Activated CD8-positive, alpha-beta memory T cell treated with anti-CD3 and anti-CD28 coated beads, Interleukin-2, amount 10 ng/mL, durations not matched to agents 7 days and 5 days (primary cell): ENCODE measurements around the gene CDC42BPA. TPM values are rescaled to one million over a fixed set of nuclear protein-coding genes. Genes with fewer than 3 reads are reported as not detected.
"Not testable (repeated sequence)": the region's sequence is repeated elsewhere in the genome, so short reads cannot be mapped to it uniquely, and the experiment has no call there.

Source experiments
- ATAC-seq: fragments of 150-1000 bp; cut with Tn5 transposase; one replicate; pipeline ENCODE4 v1.10.0; 2021; ENCODE audit warnings: moderate library complexity
- CTCF ChIA-PET: fragments of 350-600 bp; sonication (Branson Sonifier 250); formaldehyde crosslinking; loops from one replicate; lab custom pipeline; 2021; ENCODE audit warnings: antibody characterized with exemption; lab: Charles Lee
- DNase-seq: peaks from one replicate; pipeline ENCODE4 v3.0.0-alpha.2; 2020
- H3K27ac Mint-ChIP-seq: one replicate; pipeline ENCODE4 v1.8.0; 2021; ENCODE audit warnings: mild to moderate bottlenecking, mixed read lengths
- H3K27me3 Mint-ChIP-seq: one replicate; pipeline ENCODE4 v1.8.0; 2021; ENCODE audit warnings: mixed read lengths
- H3K36me3 Mint-ChIP-seq: one replicate; pipeline ENCODE4 v1.8.0; 2021; ENCODE audit warnings: mild to moderate bottlenecking, mixed read lengths
- H3K4me1 Mint-ChIP-seq: one replicate; pipeline ENCODE4 v1.8.0; 2021; ENCODE audit warnings: mixed read lengths
- H3K4me3 Mint-ChIP-seq: one replicate; pipeline ENCODE4 v1.8.0; 2021; ENCODE audit warnings: mild to moderate bottlenecking, moderate library complexity, mixed read lengths
- H3K9me3 Mint-ChIP-seq: one replicate; pipeline ENCODE4 v1.8.0; 2022; ENCODE audit warnings: low read depth, mixed read lengths
- total RNA-seq, 2 experiments: library from RNA; stranded (reverse); gene quantifications; one replicate each; pipeline ENCODE4 v1.2.3, GENCODE V29; 2021

CDC42BPA gene
- total RNA-seq, 2 experiments from 2014 or later = 1.3 to 2.8 TPM

- CTCF ChIA-PET = no interaction called here
- ATAC-seq (no peak), DNase-seq (no peak)
- Mint-ChIP-seq H3K27ac (no peak overlapping the region), H3K36me3 (no peaks in the 10 kb centered on the region), H3K27me3 (peaks cover under 1% of the 10 kb centered on the region), H3K9me3 (no peaks in the 10 kb centered on the region), H3K4me1 (no peaks in the 10 kb centered on the region), H3K4me3 (no peak overlapping the region)
Observed at GRCh38 chr1:227125929-227126545, 192.3 kb downstream of the CDC42BPA start.

GRCh38 chr1:227124473-227124872, 193.8 kb downstream of the CDC42BPA start:
- DNase-seq = no peak
- peaks cover 3% of the 10 kb centered on the region for H3K27me3 Mint-ChIP-seq
- CTCF ChIA-PET = no interaction called here

GRCh38 chr1:227120826-227121225, 197.5 kb downstream of the CDC42BPA start:
- peaks cover 15% of the 10 kb centered on the region for H3K27me3 Mint-ChIP-seq
- ATAC-seq (no peak), DNase-seq (no peak)
- H3K27ac Mint-ChIP-seq = no peak overlapping the region
- H3K4me1 Mint-ChIP-seq = no peaks in the 10 kb centered on the region
- CTCF ChIA-PET = no interaction called here
- H3K4me3 Mint-ChIP-seq = no peak overlapping the region
- H3K9me3 Mint-ChIP-seq = no peaks in the 10 kb centered on the region
- H3K36me3 Mint-ChIP-seq = no peaks in the 10 kb centered on the region

More at GRCh38 chr1:227124473-227124872, 193.8 kb downstream of the CDC42BPA start:
- no peaks in the 10 kb centered on the region for H3K4me1 Mint-ChIP-seq
- no peak for ATAC-seq
- no peaks in the 10 kb centered on the region for H3K36me3 Mint-ChIP-seq
- no peak overlapping the region for H3K27ac Mint-ChIP-seq
- H3K4me3 Mint-ChIP-seq = no peak overlapping the region
- no peaks in the 10 kb centered on the region for H3K9me3 Mint-ChIP-seq

GRCh38 chr1:227112538-227112937, 205.8 kb downstream of the CDC42BPA start:
- Mint-ChIP-seq H3K27me3 (peaks cover 52% of the 10 kb centered on the region), H3K4me1 (no peaks in the 10 kb centered on the region), H3K27ac (no peak overlapping the region), H3K4me3 (no peak overlapping the region), H3K36me3 (no peaks in the 10 kb centered on the region), H3K9me3 (no peaks in the 10 kb centered on the region)
- ATAC-seq = no peak
- CTCF ChIA-PET = no interaction called here
- no peak for DNase-seq

GRCh38 chr1:227111782-227112181, 206.5 kb downstream of the CDC42BPA start:
- CTCF ChIA-PET = no interaction called here
- H3K27me3 Mint-ChIP-seq = peaks cover 53% of the 10 kb centered on the region
- no peak for ATAC-seq
- H3K36me3 Mint-ChIP-seq = no peaks in the 10 kb centered on the region
- DNase-seq = no peak
- no peak overlapping the region for H3K4me3 Mint-ChIP-seq
- no peak overlapping the region for H3K27ac Mint-ChIP-seq
- H3K4me1 Mint-ChIP-seq = no peaks in the 10 kb centered on the region
- H3K9me3 Mint-ChIP-seq = no peaks in the 10 kb centered on the region

GRCh38 chr1:227105291-227105690, 213.0 kb downstream of the CDC42BPA start:
- H3K36me3 Mint-ChIP-seq, ATAC-seq, H3K27ac Mint-ChIP-seq, H3K9me3 Mint-ChIP-seq, DNase-seq, H3K4me1 Mint-ChIP-seq, CTCF ChIA-PET, H3K4me3 Mint-ChIP-seq: not testable (repeated sequence)
- peaks cover 40% of the 10 kb centered on the region for H3K27me3 Mint-ChIP-seq

- Mint-ChIP-seq H3K4me3 (no peak overlapping the region), H3K4me1 (no peaks in the 10 kb centered on the region), H3K27me3 (peaks cover 32% of the 10 kb centered on the region), H3K36me3 (no peaks in the 10 kb centered on the region), H3K9me3 (no peaks in the 10 kb centered on the region), H3K27ac (no peak overlapping the region)
- CTCF ChIA-PET = no interaction called here
- DNase-seq (no peak), ATAC-seq (no peak)
Observed at GRCh38 chr1:227102056-227102455, 216.2 kb downstream of the CDC42BPA start.

GRCh38 chr1:227094249-227094966, 223.9 kb downstream of the CDC42BPA start:
- ATAC-seq (no peak), DNase-seq (no peak)
- no peaks in the 10 kb centered on the region for H3K27me3 Mint-ChIP-seq
- H3K27ac Mint-ChIP-seq = no peak overlapping the region
- H3K4me3 Mint-ChIP-seq = no peak overlapping the region
- H3K36me3 Mint-ChIP-seq = no peaks in the 10 kb centered on the region
- no peaks in the 10 kb centered on the region for H3K9me3 Mint-ChIP-seq
- CTCF ChIA-PET = interaction anchor here (1.6 kb wide), 1 partner anchor 24 kb away, joined by 4 read pairs; no protein-coding TSS in a partner anchor
- no peaks in the 10 kb centered on the region for H3K4me1 Mint-ChIP-seq

GRCh38 chr1:227093309-227093708, 225.0 kb downstream of the CDC42BPA start:
- H3K27ac Mint-ChIP-seq = no peak overlapping the region
- no peaks in the 10 kb centered on the region for H3K36me3 Mint-ChIP-seq
- CTCF ChIA-PET = interaction anchor here (1.6 kb wide), 1 partner anchor 23 kb away, joined by 4 read pairs; no protein-coding TSS in a partner anchor
- ATAC-seq (no peak), DNase-seq (no peak)
- H3K4me1 Mint-ChIP-seq = no peaks in the 10 kb centered on the region
- no peaks in the 10 kb centered on the region for H3K9me3 Mint-ChIP-seq
- no peak overlapping the region for H3K4me3 Mint-ChIP-seq
- H3K27me3 Mint-ChIP-seq = no peaks in the 10 kb centered on the region

GRCh38 chr1:227092069-227092468, 226.2 kb downstream of the CDC42BPA start:
- Mint-ChIP-seq H3K27ac (no peak overlapping the region), H3K4me1 (no peaks in the 10 kb centered on the region), H3K4me3 (no peak overlapping the region), H3K9me3 (no peaks in the 10 kb centered on the region), H3K27me3 (peaks cover under 1% of the 10 kb centered on the region), H3K36me3 (no peaks in the 10 kb centered on the region)
- DNase-seq = no peak
- CTCF ChIA-PET = no interaction called here
- no peak for ATAC-seq

- no peak overlapping the region for H3K4me3 Mint-ChIP-seq
- no peak overlapping the region for H3K27ac Mint-ChIP-seq
- peaks cover 11% of the 10 kb centered on the region for H3K27me3 Mint-ChIP-seq
- no peaks in the 10 kb centered on the region for H3K36me3 Mint-ChIP-seq
- H3K9me3 Mint-ChIP-seq = peaks cover 2% of the 10 kb centered on the region
- H3K4me1 Mint-ChIP-seq = no peaks in the 10 kb centered on the region
- CTCF ChIA-PET = no interaction called here
- DNase-seq (no peak), ATAC-seq (no peak)
Observed at GRCh38 chr1:227086636-227087035, 231.7 kb downstream of the CDC42BPA start.

GRCh38 chr1:227082999-227083746, 235.1 kb downstream of the CDC42BPA start:
- no peak overlapping the region for H3K4me3 Mint-ChIP-seq
- H3K27ac Mint-ChIP-seq = no peak overlapping the region
- no peak for ATAC-seq
- CTCF ChIA-PET = no interaction called here
- no peaks in the 10 kb centered on the region for H3K4me1 Mint-ChIP-seq
- H3K9me3 Mint-ChIP-seq = peaks cover 2% of the 10 kb centered on the region
- H3K36me3 Mint-ChIP-seq = no peaks in the 10 kb centered on the region
- DNase-seq = no peak
- H3K27me3 Mint-ChIP-seq = peaks cover 23% of the 10 kb centered on the region

GRCh38 chr1:227077783-227078182, 240.5 kb downstream of the CDC42BPA start:
- no peaks in the 10 kb centered on the region for H3K36me3 Mint-ChIP-seq
- DNase-seq (no peak), ATAC-seq (no peak)
- H3K4me1 Mint-ChIP-seq = peaks cover 3% of the 10 kb centered on the region
- H3K27me3 Mint-ChIP-seq = peaks cover 30% of the 10 kb centered on the region
- no peaks in the 10 kb centered on the region for H3K9me3 Mint-ChIP-seq
- no peak overlapping the region for H3K27ac Mint-ChIP-seq
- no peak overlapping the region for H3K4me3 Mint-ChIP-seq
- CTCF ChIA-PET = no interaction called here
